Heart right ventricle (tissue), 16 donors: ENCODE data around the gene FHIT. TPM values are rescaled to one million over a fixed set of nuclear protein-coding genes. Genes with fewer than 3 reads are reported as not detected.

Source experiments
- ATAC-seq, 8 donors: fragments of 200-7000 bp; cut with Tn5 transposase; one replicate each; pipeline ENCODE4 v1.9.1; 2020; ENCODE audit warnings: mild to moderate bottlenecking in 8 of 8, moderate library complexity in 8 of 8, moderate number of reproducible peaks in 1 of 8
- DNase-seq, 2 donors: peaks; one replicate each; pipeline ENCODE4 v3.0.0-alpha.2; 2020
- H3K27ac ChIP-seq, 10 donors: fragments of 200-600 bp; sonication (generic) in 2 of 10; one replicate each; pipeline versions ENCODE4 v1.5.0 to v1.8.0; 2020 to 2022; ENCODE audit warnings: mild to moderate bottlenecking in 3 of 10
- H3K27me3 ChIP-seq, 7 donors: fragments of 200-600 bp; one replicate each; pipeline ENCODE4 v1.8.0; 2021 to 2022; ENCODE audit warnings: mild to moderate bottlenecking in 2 of 7
- H3K36me3 ChIP-seq, 9 donors: fragments of 200-600 bp; sonication (generic) in 1 of 9; one replicate each; pipeline versions ENCODE4 v1.5.0 to v1.8.0; 2020 to 2022; ENCODE audit warnings: mild to moderate bottlenecking in 2 of 9
- H3K4me1 ChIP-seq, 9 donors: fragments of 200-600 bp; sonication (generic) in 1 of 9; one replicate each; pipeline versions ENCODE4 v1.5.0 to v1.8.0; 2020 to 2022; ENCODE audit warnings: mild to moderate bottlenecking in 4 of 9
- H3K4me3 ChIP-seq, 10 donors: fragments of 200-600 bp; sonication (generic) in 2 of 10; one replicate each; pipeline versions ENCODE4 v1.5.0 to v1.8.0; 2020 to 2022; ENCODE audit warnings: mild to moderate bottlenecking in 7 of 10, moderate library complexity in 2 of 10
- H3K9me3 ChIP-seq, 11 donors: fragments of 200-600 bp in 10 of 11; sonication (generic) in 2 of 11; one replicate each; pipeline versions ENCODE4 v1.5.0 to v1.8.0; 2013 to 2022; ENCODE audit warnings: mild to moderate bottlenecking in 2 of 11, control low read depth in 1 of 11, moderate library complexity in 1 of 11
- WGBS, 2 donors: extraction: QIAGEN DNeasy Blood & Tissue Kit; methylation state at CpG; one replicate each; pipeline ENCODE4 v1.1.7; 2013; ENCODE audit warnings: inconsistent platforms in 1 of 2; 5-methylcytosine and 5-hydroxymethylcytosine counted together
- intact Hi-C, 10 donors: fragments of 100-400 bp; cut with DNase I; formaldehyde crosslinking; loops; one replicate each; pipeline versions ENCODE4 v1.11.1 to v1.14.2; 2022
- polyA plus RNA-seq, 2 donors: library from polyadenylated mRNA; stranded (reverse); fragments of 200-250 nt; gene quantifications; one replicate each; pipeline ENCODE4 v1.2.3, GENCODE V29; 2013
- total RNA-seq, 10 donors: library from RNA; stranded (reverse); fragmentation: NEBNext Ultra II Directional in 3 of 10; extraction: Animal tissue kit (Norgen Biotek cat#: 25700) in 3 of 10; gene quantifications; one replicate each; pipeline versions ENCODE4 v1.2.1 to v1.2.4, GENCODE V29; 2021 to 2023
- TF ChIP-seq, protein P1 (sequence below), 9 donors: fragments of 200-600 bp; sonication (generic) in 2 of 9; IDR thresholded peaks; one replicate each; pipeline versions ENCODE4 v1.5.0 to v1.8.0; 2021 to 2022; ENCODE audit warnings: antibody characterized with exemption in 9 of 9, mild to moderate bottlenecking in 5 of 9, moderate library complexity in 1 of 9
- donor health status: Arrhythmogenic right ventricular cardiomyopathy.
- donor health status: ischemic (EF 13 %, LVEDD 7.1; RV severe dilation, severe dysfunction).
- donor health status: healthy with polysubstance abuse.
- donor health status: DM: no; HTN: yes; CAD: no.
- donor health status: DM: no; HTN: no; CAD: no.
- donor health status: ischemic (EF 25% LVEDD 6.9; RV normal size, moderate dysfunction).
- donor health status: ischemic (EF 25% LVEDD 5.7; RV mildly dilated, moderate dysfunction).
- donor health status: healthy.
- donor health status: DM: yes; HTN: yes; CAD: no.
- donor health status: Ischemic cardiomyopathy.
- donor health status: ischemic (EF 35%, LVEDD 5.7; RV mildly dilated, moderate dysfunction).
- donor health status: nonischemic (EF 11% LVEDD 7.7; RV severe dilation, severe dysfunction).
- donor health status: DM: yes; HTN: yes; CAD: no.
- donor health status: PGD.
- donor health status: ischemic (EF 29% LVEDD 5.4; RV normal size, mild dysfunction).
- donor health status: nonischemic (EF 23%, LVEDD 6.1; RV moderate dilation, normal function).

Gene FHIT
- total and polyA plus RNA-seq, 12 donors = 4.7 to 25.5 (median 18.3) TPM

DNA sequence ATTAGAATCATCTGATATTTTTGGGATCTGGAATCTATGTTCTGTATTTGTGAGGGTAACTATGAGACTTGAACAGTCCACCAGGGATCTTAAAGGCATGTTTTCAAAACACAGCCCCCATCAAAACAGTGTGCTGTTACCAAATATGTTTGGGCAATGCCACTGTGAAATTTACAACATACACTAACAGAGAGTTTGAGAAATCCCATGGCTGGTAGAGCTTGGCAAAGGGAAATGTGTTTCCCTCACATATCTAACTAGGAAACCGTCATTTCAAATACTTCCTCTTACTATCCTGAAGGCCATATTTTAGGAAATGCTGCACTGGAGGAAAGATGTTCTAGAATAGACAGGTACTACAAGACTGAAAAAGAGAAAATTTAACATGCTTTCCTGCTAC lies 607.4 kb downstream of the FHIT start:
- peaks cover 0 to 5% (median 0%) of the 10 kb centered on the region in 9 donors for H3K4me1 ChIP-seq
- no peaks in the 10 kb centered on the region for H3K36me3 ChIP-seq
- H3K4me3 ChIP-seq = no peak overlapping the region
- H3K9me3 ChIP-seq = no peaks in the 10 kb centered on the region
- no peak for DNase-seq
- WGBS, 2 donors = 72 to 83% methylated on average over 1 of the region's 1 CpG
- intact Hi-C loops = no loop called here
- TF ChIP-seq, protein P1, sequence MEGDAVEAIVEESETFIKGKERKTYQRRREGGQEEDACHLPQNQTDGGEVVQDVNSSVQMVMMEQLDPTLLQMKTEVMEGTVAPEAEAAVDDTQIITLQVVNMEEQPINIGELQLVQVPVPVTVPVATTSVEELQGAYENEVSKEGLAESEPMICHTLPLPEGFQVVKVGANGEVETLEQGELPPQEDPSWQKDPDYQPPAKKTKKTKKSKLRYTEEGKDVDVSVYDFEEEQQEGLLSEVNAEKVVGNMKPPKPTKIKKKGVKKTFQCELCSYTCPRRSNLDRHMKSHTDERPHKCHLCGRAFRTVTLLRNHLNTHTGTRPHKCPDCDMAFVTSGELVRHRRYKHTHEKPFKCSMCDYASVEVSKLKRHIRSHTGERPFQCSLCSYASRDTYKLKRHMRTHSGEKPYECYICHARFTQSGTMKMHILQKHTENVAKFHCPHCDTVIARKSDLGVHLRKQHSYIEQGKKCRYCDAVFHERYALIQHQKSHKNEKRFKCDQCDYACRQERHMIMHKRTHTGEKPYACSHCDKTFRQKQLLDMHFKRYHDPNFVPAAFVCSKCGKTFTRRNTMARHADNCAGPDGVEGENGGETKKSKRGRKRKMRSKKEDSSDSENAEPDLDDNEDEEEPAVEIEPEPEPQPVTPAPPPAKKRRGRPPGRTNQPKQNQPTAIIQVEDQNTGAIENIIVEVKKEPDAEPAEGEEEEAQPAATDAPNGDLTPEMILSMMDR (IDR thresholded peaks at IDR 0.05) = no peak
- no peaks in the 10 kb centered on the region for H3K27me3 ChIP-seq
- no peak for ATAC-seq
- no peak overlapping the region for H3K27ac ChIP-seq

DNA sequence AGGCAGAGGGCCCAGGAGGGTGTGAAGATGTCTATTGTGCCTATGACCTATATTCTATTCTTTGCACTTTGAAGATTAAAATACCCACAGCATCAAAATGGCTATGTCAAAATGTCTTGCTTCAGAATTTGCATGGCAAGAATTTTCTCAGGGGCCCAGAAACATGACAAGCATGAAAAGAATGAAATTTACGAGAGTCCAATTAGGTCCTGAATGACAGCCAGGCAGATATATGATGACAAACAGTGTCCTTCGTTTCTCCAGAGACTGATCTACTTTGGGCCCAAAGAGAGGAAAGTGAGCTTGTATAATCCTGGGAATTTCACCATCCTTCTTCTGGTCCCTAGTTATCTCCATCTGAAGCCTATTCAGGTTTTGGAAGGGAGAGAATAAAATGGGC lies 609.9 kb downstream of the FHIT start:
- ATAC-seq = no peak
- WGBS, 2 donors = 37 to 44% methylated on average over 2 of the region's 2 CpGs
- TF ChIP-seq, protein P1 (IDR thresholded peaks at IDR 0.05) = no peak
- intact Hi-C loops = no loop called here
- peaks cover 0 to 5% (median 0%) of the 10 kb centered on the region in 9 donors for H3K4me1 ChIP-seq
- H3K9me3 ChIP-seq = no peaks in the 10 kb centered on the region
- no peak overlapping the region for H3K4me3 ChIP-seq
- H3K27ac ChIP-seq = no peak overlapping the region
- H3K36me3 ChIP-seq = no peaks in the 10 kb centered on the region
- H3K27me3 ChIP-seq = no peaks in the 10 kb centered on the region
- DNase-seq = no peak

DNA sequence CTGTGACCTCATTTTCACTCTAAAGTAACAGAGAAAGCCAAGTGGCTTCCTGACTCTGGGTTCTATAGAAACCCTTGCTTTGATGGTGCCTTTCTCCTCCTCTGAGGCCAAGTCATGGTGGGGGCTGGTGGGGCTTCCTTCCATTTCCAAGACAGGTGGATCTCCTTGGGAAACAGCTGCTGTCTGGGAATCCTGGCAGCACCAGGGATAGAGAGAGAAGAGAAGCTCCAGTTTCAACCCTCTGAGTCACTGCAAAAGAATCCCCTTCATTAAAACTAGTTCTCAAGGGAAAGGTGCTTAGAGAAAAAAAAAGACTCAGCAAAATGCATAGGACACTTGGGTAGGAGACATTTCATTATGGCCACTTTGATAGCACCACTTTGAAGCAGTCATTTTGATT lies 614.4 kb downstream of the FHIT start:
- TF ChIP-seq, protein P1 (IDR thresholded peaks at IDR 0.05) = no peak
- H3K27ac ChIP-seq = no peak overlapping the region
- intact Hi-C loops = no loop called here
- no peaks in the 10 kb centered on the region for H3K9me3 ChIP-seq
- no peaks in the 10 kb centered on the region for H3K36me3 ChIP-seq
- no peak for DNase-seq
- no peaks in the 10 kb centered on the region for H3K4me1 ChIP-seq
- no peak overlapping the region for H3K4me3 ChIP-seq
- ATAC-seq = no peak
- H3K27me3 ChIP-seq = no peaks in the 10 kb centered on the region

DNA sequence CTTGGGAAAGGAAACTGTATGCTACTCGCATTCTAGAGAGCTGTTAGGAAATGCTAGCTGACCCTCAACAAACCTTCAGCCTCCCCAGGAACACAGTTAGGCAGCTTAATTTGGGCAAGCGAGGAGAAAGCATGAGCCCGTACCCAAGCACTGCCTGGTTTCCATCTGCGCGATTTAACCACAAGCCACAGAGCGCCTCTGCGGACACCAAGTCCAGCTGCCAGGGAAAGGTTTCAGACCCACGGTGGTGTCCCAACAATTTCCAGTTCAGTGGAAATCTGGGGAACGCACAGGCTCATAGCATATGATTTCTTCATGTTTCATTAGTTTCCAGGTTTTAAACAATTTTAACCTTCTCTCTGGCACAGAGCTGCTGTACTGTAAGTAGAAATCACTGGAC lies 617.6 kb downstream of the FHIT start:
- WGBS, 2 donors = 74 to 76% methylated on average over 9 of the region's 9 CpGs
- Histone ChIP-seq H3K27me3 (no peaks in the 10 kb centered on the region), H3K27ac (no peak overlapping the region), H3K9me3 (no peaks in the 10 kb centered on the region), H3K4me1 (no peaks in the 10 kb centered on the region), H3K36me3 (no peaks in the 10 kb centered on the region), H3K4me3 (no peak overlapping the region)
- TF ChIP-seq, protein P1 (IDR thresholded peaks at IDR 0.05) = no peak
- no peak for DNase-seq
- intact Hi-C loops = no loop called here
- peak in 1 of 8 donors; percentile 20 for ATAC-seq

DNA sequence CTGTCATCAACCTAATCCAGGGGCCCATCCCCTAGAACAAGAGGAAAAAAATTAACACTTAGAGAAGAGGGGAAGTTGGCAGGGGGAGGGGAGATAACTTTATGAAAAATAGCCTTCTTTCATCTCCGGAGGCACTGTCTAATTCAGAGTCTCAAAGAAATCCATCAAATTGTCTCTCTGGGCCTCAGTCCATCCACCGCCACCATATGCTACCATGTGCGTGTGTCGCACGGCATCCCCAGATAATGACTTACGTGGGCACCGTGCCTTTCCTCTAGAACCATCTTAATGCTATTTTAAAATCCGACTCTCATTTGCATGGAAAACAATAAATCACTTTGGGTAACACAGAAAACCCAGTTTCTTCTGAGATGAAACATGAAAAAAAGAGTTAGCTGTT lies 619.7 kb downstream of the FHIT start:
- ATAC-seq (no peak), DNase-seq (no peak)
- no peaks in the 10 kb centered on the region for H3K9me3 ChIP-seq
- WGBS, 2 donors = 88 to 89% methylated on average over 8 of the region's 8 CpGs
- H3K27ac ChIP-seq = no peak overlapping the region
- H3K4me1 ChIP-seq = no peaks in the 10 kb centered on the region
- H3K36me3 ChIP-seq = no peaks in the 10 kb centered on the region
- no peak overlapping the region for H3K4me3 ChIP-seq
- no peaks in the 10 kb centered on the region for H3K27me3 ChIP-seq
- TF ChIP-seq, protein P1 (IDR thresholded peaks at IDR 0.05) = no peak
- intact Hi-C loops = no loop called here
